22Rv1 (cell line): Measurements from ENCODE around the gene ERN1.

Experiments used
- CTCF ChIP-seq: fragments of 450-650 bp; IDR thresholded peaks from 2 replicates; pipeline ENCODE4 v1.5.1; 2017; ENCODE audit warnings: mild to moderate bottlenecking
- ZFX ChIP-seq: fragments of 450-650 bp; IDR thresholded peaks from 2 replicates; pipeline ENCODE4 v1.6.1; 2017; ENCODE audit warnings: antibody characterized with exemption, borderline replicate concordance

- TF ChIP-seq CTCF: no peak
- no peak for TF ChIP-seq ZFX
Observed at GRCh38 chr17:64063088-64063487, 66.9 kb downstream of the ERN1 start.
